ENCODE results near the gene ARMC8.
A peak's percentile ranks its signal among the peaks of the same experiment; 100 is the strongest.
"Not testable (repeated sequence)": the region's sequence is repeated elsewhere in the genome, so short reads cannot be mapped to it uniquely, and the experiment has no call there.

The ARMC8 gene

DNA sequence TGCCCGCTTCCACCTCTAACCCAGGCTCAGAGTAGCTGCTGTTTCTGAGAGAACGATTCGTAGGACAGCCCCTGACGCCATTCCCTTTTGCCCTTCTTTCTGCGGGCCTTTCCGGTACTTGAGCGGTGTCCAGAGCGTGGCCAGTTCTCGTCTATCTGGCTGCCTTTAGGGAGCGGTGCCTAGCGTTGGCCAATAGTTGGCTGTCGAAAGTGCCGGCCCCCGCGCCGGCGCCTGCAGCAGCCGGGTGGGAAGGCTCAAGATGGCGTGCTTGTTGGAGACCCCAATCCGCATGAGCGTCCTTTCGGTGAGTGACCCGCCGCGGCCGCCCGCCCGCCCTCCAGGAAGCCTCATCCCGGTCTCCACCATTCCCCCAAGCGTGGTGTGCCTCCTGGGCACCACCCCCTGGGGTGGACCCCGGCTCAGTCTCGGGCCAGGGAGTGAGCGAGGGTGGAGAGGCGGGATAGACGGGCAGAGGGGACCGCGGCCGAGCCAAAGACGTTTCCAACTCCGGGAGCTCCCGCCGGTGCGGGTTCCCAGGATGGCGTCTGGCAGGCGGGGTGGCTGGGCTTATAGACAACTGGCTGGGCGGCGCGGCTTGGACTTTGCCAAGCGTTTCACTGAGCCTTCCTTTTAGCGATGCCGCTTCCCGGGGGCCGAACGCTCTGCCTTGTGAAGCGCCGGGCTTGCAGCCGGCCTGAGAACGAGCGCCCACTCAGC is at the start of gene ARMC8:
Gene ARMC8 (plus strand): TSS at position 6 of the 717 bp plus-strand sequence. CDS start 254 bp downstream, at position 260.
- H3K36me3 ChIP-seq (ENCODE audit: control insufficient read depth, insufficient read depth, low read length), result peaks cover under 1% of the 10 kb centered on the region; the same call in 1 of the 2 replicates
- no CpG with 5 or more reads among the region's 59 CpGs for WGBS (ENCODE audit: insufficient coverage, insufficient read length)
- no peak for DNase-seq (ENCODE audit: low read depth, low spot score)

GRCh38 chr3:138137861-138138260 is 49.2 kb upstream of the ARMC8 start:
- Histone ChIP-seq H3K36me3 (ENCODE audit: control insufficient read depth, insufficient read depth, low read length) (no peaks in the 10 kb centered on the region), H3K27me3 (ENCODE audit: control insufficient read depth, insufficient read depth, low read length) (no peaks in the 10 kb centered on the region), H3K9me3 (ENCODE audit: control insufficient read depth, insufficient read depth, low read length) (no peaks in the 10 kb centered on the region), H3K27ac (ENCODE audit: low read length) (no peak overlapping the region), H3K4me1 (ENCODE audit: control insufficient read depth, insufficient read depth, low read length) (no peaks in the 10 kb centered on the region), H3K4me3 (ENCODE audit: low read length) (no peak overlapping the region)
- WGBS (ENCODE audit: insufficient coverage, insufficient read length), result no CpG with 5 or more reads among the region's 2 CpGs
- DNase-seq (ENCODE audit: low read depth, low spot score), result no peak

More for the DNA sequence above, at the start of gene ARMC8:
- H3K9me3 ChIP-seq (ENCODE audit: control insufficient read depth, insufficient read depth, low read length), result no peaks in the 10 kb centered on the region
- H3K4me1 ChIP-seq (ENCODE audit: control insufficient read depth, insufficient read depth, low read length), result no peaks in the 10 kb centered on the region; the same call in 1 of the 2 replicates
- peak within 1 kb of the TSS; percentile 74 for H3K4me3 ChIP-seq (ENCODE audit: low read length)
- H3K27me3 ChIP-seq (ENCODE audit: control insufficient read depth, insufficient read depth, low read length), result no peaks in the 10 kb centered on the region
- no peak within 1 kb of the TSS for H3K27ac ChIP-seq (ENCODE audit: low read length)

- Histone ChIP-seq H3K4me1 (ENCODE audit: control insufficient read depth, insufficient read depth, low read length) (no peaks in the 10 kb centered on the region), H3K27ac (ENCODE audit: low read length) (no peak overlapping the region), H3K36me3 (ENCODE audit: control insufficient read depth, insufficient read depth, low read length) (no peaks in the 10 kb centered on the region), H3K27me3 (ENCODE audit: control insufficient read depth, insufficient read depth, low read length) (no peaks in the 10 kb centered on the region), H3K9me3 (ENCODE audit: control insufficient read depth, insufficient read depth, low read length) (no peaks in the 10 kb centered on the region), H3K4me3 (ENCODE audit: low read length) (no peak overlapping the region)
- WGBS (ENCODE audit: insufficient coverage, insufficient read length), result no CpG with 5 or more reads among the region's 2 CpGs
- no peak for DNase-seq (ENCODE audit: low read depth, low spot score)
These were observed 47.4 kb upstream of the ARMC8 start for GRCh38 chr3:138139691-138140090.

DNA sequence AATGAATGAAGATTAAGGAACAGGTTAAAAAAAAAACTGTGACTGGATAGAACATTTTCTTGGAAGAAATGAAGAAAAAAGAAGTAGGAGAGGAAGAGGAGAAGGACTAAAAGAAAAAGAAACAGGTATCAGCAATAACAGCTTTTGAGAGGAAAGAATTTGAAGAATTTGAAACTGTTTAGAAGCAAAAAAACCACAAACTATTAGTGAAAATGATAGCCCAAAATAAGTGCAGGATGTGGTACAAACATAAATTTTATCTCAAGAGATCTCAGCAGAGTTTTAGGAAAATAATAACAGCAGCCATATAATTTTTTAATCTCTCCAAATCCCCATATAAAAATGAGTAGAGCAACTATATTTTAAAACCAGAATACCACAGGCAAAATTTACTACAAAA is 46.2 kb upstream of the ARMC8 start:
- Histone ChIP-seq H3K36me3 (ENCODE audit: control insufficient read depth, insufficient read depth, low read length) (no peaks in the 10 kb centered on the region), H3K9me3 (ENCODE audit: control insufficient read depth, insufficient read depth, low read length) (no peaks in the 10 kb centered on the region), H3K27ac (ENCODE audit: low read length) (no peak overlapping the region), H3K4me3 (ENCODE audit: low read length) (no peak overlapping the region), H3K27me3 (ENCODE audit: control insufficient read depth, insufficient read depth, low read length) (no peaks in the 10 kb centered on the region), H3K4me1 (ENCODE audit: control insufficient read depth, insufficient read depth, low read length) (no peaks in the 10 kb centered on the region)
- DNase-seq (ENCODE audit: low read depth, low spot score), result no peak

DNA sequence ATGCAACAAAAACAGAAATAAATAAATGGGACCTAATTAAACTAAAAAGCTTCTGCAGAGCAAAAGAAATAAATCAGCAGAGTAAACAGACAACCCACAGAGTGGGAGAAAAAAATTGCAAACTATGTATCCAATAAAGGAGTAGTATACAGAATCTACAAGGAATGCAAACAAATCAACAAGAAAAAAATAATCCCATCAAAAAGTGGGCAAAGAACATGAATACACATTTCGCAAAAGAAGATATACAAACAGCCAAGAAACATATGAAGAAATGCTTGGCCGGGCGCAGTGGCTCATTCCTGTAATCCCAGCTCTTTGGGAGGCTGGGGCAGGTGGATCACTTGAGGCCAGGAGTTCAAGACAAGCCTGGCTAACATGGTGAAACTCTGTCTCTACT is 44.9 kb upstream of the ARMC8 start:
- H3K36me3 ChIP-seq (ENCODE audit: control insufficient read depth, insufficient read depth, low read length); H3K4me3 ChIP-seq (ENCODE audit: low read length); DNase-seq (ENCODE audit: low read depth, low spot score); H3K27ac ChIP-seq (ENCODE audit: low read length); H3K9me3 ChIP-seq (ENCODE audit: control insufficient read depth, insufficient read depth, low read length); H3K4me1 ChIP-seq (ENCODE audit: control insufficient read depth, insufficient read depth, low read length); H3K27me3 ChIP-seq (ENCODE audit: control insufficient read depth, insufficient read depth, low read length): not testable (repeated sequence)
- no CpG with 5 or more reads among the region's 3 CpGs for WGBS (ENCODE audit: insufficient coverage, insufficient read length)

GRCh38 chr3:138148503-138148902 is 38.6 kb upstream of the ARMC8 start:
- no peak for DNase-seq (ENCODE audit: low read depth, low spot score)
- H3K9me3 ChIP-seq (ENCODE audit: control insufficient read depth, insufficient read depth, low read length), result no peaks in the 10 kb centered on the region
- WGBS (ENCODE audit: insufficient coverage, insufficient read length), result no CpG with 5 or more reads among the region's 4 CpGs
- no peaks in the 10 kb centered on the region for H3K36me3 ChIP-seq (ENCODE audit: control insufficient read depth, insufficient read depth, low read length)
- no peaks in the 10 kb centered on the region for H3K4me1 ChIP-seq (ENCODE audit: control insufficient read depth, insufficient read depth, low read length)
- H3K27me3 ChIP-seq (ENCODE audit: control insufficient read depth, insufficient read depth, low read length), result no peaks in the 10 kb centered on the region
- H3K27ac ChIP-seq (ENCODE audit: low read length), result no peak overlapping the region
- no peak overlapping the region for H3K4me3 ChIP-seq (ENCODE audit: low read length)

DNA sequence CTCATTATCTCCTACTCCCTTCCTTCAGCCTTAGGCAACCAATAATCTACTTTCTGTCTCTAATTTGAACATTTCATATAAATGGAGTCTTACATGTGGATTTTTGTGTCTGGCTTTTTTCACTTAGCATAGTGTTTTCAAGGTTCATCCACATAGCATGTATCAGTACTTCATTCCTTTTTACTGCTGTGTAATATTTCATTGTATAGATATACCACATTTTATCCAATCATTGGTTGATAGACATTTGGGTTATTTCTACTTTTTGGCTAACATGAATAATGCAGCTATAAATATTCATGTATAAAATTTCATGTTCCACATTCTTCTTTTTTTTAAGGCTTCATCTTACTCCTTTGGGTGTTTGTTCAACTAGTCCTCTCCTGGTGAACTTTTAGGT is 32.6 kb upstream of the ARMC8 start:
- no peaks in the 10 kb centered on the region for H3K9me3 ChIP-seq (ENCODE audit: control insufficient read depth, insufficient read depth, low read length)
- no peaks in the 10 kb centered on the region for H3K36me3 ChIP-seq (ENCODE audit: control insufficient read depth, insufficient read depth, low read length)
- H3K27me3 ChIP-seq (ENCODE audit: control insufficient read depth, insufficient read depth, low read length), result no peaks in the 10 kb centered on the region
- no peak overlapping the region for H3K4me3 ChIP-seq (ENCODE audit: low read length)
- H3K4me1 ChIP-seq (ENCODE audit: control insufficient read depth, insufficient read depth, low read length), result no peaks in the 10 kb centered on the region
- H3K27ac ChIP-seq (ENCODE audit: low read length), result no peak overlapping the region
- DNase-seq (ENCODE audit: low read depth, low spot score), result no peak

- no peak overlapping the region for H3K4me3 ChIP-seq (ENCODE audit: low read length)
- H3K27me3 ChIP-seq (ENCODE audit: control insufficient read depth, insufficient read depth, low read length), result no peaks in the 10 kb centered on the region
- peaks cover under 1% of the 10 kb centered on the region; the same call in 1 of the 2 replicates for H3K36me3 ChIP-seq (ENCODE audit: control insufficient read depth, insufficient read depth, low read length)
- no peak overlapping the region for H3K27ac ChIP-seq (ENCODE audit: low read length)
- WGBS (ENCODE audit: insufficient coverage, insufficient read length), result no CpG with 5 or more reads among the region's 4 CpGs
- no peaks in the 10 kb centered on the region; the same call in 1 of the 2 replicates for H3K4me1 ChIP-seq (ENCODE audit: control insufficient read depth, insufficient read depth, low read length)
- no peak for DNase-seq (ENCODE audit: low read depth, low spot score)
- H3K9me3 ChIP-seq (ENCODE audit: control insufficient read depth, insufficient read depth, low read length), result no peaks in the 10 kb centered on the region
These were observed 29.4 kb upstream of the ARMC8 start for GRCh38 chr3:138157743-138158142.

- peaks cover 12% of the 10 kb centered on the region for H3K36me3 ChIP-seq (ENCODE audit: control insufficient read depth, insufficient read depth, low read length)
- no peaks in the 10 kb centered on the region; the same call in 1 of the 2 replicates for H3K4me1 ChIP-seq (ENCODE audit: control insufficient read depth, insufficient read depth, low read length)
- no peaks in the 10 kb centered on the region for H3K27me3 ChIP-seq (ENCODE audit: control insufficient read depth, insufficient read depth, low read length)
- H3K27ac ChIP-seq (ENCODE audit: low read length), result no peak overlapping the region
- WGBS (ENCODE audit: insufficient coverage, insufficient read length), result no CpG with 5 or more reads among the region's 2 CpGs
- no peaks in the 10 kb centered on the region for H3K9me3 ChIP-seq (ENCODE audit: control insufficient read depth, insufficient read depth, low read length)
- DNase-seq (ENCODE audit: low read depth, low spot score), result no peak
- H3K4me3 ChIP-seq (ENCODE audit: low read length), result no peak overlapping the region
These were observed 22.0 kb upstream of the ARMC8 start for GRCh38 chr3:138165061-138165460.

- Histone ChIP-seq H3K9me3 (ENCODE audit: control insufficient read depth, insufficient read depth, low read length) (no peaks in the 10 kb centered on the region), H3K27me3 (ENCODE audit: control insufficient read depth, insufficient read depth, low read length) (no peaks in the 10 kb centered on the region)
- WGBS (ENCODE audit: insufficient coverage, insufficient read length), result no CpG with 5 or more reads among the region's 2 CpGs
These were observed 14.5 kb upstream of the ARMC8 start for GRCh38 chr3:138172625-138173024.

More at GRCh38 chr3:138172625-138173024, 14.5 kb upstream of the ARMC8 start:
- Histone ChIP-seq H3K36me3 (ENCODE audit: control insufficient read depth, insufficient read depth, low read length) (peaks cover 3% of the 10 kb centered on the region; the same call in 1 of the 2 replicates), H3K4me1 (ENCODE audit: control insufficient read depth, insufficient read depth, low read length) (no peaks in the 10 kb centered on the region), H3K27ac (ENCODE audit: low read length) (no peak overlapping the region), H3K4me3 (ENCODE audit: low read length) (no peak overlapping the region)
- DNase-seq (ENCODE audit: low read depth, low spot score), result no peak

Measured in iPS DF 6.9 (cell line).